ENCODE data around the gene MINDY1. TPM values are rescaled to one million over a fixed set of nuclear protein-coding genes. Genes with fewer than 3 reads are reported as not detected.

The MINDY1 gene
- total and polyA plus RNA-seq, 9 of the 15 experiments (the other 6 are each of a cell fraction or from before 2014, with no cell fraction given) = 0.49 to 11.0 (median 6.0) TPM

DNA sequence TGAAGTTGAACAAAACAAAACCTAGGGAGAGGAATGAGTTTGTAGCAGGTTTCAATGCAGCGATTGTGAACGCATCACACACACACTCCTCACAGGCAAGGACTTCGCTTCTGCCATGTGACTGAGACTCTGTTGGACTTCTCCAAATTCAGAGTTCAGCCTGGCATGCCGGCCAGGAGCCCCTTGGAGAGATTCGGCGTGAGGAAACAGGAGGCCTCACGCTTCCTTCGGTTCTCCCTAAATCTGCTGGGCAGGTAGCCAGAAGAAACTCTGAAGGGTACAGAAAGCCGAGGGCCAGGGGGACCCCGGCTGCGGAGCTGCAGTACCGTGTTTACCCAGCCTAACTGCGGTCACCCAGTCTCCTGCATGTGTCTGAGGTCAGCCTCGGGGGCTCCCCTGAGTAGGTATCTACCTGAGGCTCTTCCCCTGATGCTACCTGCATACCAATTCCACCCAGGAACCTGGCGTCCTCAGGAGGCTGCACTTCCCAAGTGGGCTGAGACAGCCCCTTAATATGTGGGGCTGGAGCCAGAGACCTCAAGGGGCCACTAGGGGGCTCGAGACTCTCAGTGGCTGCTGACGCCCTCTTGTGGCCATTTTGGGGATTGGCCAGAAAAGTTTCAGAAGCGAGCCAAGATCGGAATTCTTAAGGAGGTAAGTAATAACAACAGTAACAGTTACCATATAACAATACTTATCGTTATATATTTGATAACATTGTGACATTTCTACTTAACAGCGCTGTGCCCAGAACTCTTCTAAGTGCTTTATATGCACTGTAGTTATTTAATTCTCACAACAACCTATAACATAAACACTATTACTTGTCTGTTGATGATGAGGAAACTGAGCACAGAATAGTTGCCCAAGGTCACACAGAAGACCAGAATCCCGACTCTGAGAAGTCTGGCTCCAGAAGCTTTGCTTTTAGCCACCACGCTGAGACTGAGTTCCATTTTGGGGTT, 27.3 kb downstream of the MINDY1 start (continued):
- TF ChIP-seq, protein P1, sequence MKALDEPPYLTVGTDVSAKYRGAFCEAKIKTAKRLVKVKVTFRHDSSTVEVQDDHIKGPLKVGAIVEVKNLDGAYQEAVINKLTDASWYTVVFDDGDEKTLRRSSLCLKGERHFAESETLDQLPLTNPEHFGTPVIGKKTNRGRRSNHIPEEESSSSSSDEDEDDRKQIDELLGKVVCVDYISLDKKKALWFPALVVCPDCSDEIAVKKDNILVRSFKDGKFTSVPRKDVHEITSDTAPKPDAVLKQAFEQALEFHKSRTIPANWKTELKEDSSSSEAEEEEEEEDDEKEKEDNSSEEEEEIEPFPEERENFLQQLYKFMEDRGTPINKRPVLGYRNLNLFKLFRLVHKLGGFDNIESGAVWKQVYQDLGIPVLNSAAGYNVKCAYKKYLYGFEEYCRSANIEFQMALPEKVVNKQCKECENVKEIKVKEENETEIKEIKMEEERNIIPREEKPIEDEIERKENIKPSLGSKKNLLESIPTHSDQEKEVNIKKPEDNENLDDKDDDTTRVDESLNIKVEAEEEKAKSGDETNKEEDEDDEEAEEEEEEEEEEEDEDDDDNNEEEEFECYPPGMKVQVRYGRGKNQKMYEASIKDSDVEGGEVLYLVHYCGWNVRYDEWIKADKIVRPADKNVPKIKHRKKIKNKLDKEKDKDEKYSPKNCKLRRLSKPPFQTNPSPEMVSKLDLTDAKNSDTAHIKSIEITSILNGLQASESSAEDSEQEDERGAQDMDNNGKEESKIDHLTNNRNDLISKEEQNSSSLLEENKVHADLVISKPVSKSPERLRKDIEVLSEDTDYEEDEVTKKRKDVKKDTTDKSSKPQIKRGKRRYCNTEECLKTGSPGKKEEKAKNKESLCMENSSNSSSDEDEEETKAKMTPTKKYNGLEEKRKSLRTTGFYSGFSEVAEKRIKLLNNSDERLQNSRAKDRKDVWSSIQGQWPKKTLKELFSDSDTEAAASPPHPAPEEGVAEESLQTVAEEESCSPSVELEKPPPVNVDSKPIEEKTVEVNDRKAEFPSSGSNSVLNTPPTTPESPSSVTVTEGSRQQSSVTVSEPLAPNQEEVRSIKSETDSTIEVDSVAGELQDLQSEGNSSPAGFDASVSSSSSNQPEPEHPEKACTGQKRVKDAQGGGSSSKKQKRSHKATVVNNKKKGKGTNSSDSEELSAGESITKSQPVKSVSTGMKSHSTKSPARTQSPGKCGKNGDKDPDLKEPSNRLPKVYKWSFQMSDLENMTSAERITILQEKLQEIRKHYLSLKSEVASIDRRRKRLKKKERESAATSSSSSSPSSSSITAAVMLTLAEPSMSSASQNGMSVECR (CRISPR knock-in tag; IDR thresholded peaks at IDR 0.05) = no peak
- TF ChIP-seq KHSRP (IDR thresholded peaks at IDR 0.05) = no peak
- TF ChIP-seq CXXC5 (CRISPR knock-in tag; IDR thresholded peaks at IDR 0.05) = no peak
- no peak for TF ChIP-seq WHSC1 (IDR thresholded peaks at IDR 0.05; ENCODE audit: low read length)
- no peak for TF ChIP-seq HDAC8 (tag; IDR thresholded peaks at IDR 0.05)
- no peak for TF ChIP-seq ZNF174 (CRISPR knock-in tag; IDR thresholded peaks at IDR 0.05)
- TF ChIP-seq SIRT6 (IDR thresholded peaks at IDR 0.05; ENCODE audit: low read depth, low read length) = no peak
- TF ChIP-seq, protein P2, sequence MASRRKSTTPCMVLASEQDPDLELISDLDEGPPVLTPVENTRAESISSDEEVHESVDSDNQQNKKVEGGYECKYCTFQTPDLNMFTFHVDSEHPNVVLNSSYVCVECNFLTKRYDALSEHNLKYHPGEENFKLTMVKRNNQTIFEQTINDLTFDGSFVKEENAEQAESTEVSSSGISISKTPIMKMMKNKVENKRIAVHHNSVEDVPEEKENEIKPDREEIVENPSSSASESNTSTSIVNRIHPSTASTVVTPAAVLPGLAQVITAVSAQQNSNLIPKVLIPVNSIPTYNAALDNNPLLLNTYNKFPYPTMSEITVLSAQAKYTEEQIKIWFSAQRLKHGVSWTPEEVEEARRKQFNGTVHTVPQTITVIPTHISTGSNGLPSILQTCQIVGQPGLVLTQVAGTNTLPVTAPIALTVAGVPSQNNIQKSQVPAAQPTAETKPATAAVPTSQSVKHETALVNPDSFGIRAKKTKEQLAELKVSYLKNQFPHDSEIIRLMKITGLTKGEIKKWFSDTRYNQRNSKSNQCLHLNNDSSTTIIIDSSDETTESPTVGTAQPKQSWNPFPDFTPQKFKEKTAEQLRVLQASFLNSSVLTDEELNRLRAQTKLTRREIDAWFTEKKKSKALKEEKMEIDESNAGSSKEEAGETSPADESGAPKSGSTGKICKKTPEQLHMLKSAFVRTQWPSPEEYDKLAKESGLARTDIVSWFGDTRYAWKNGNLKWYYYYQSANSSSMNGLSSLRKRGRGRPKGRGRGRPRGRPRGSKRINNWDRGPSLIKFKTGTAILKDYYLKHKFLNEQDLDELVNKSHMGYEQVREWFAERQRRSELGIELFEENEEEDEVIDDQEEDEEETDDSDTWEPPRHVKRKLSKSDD (conservative IDR thresholded peaks at IDR 0.05; ENCODE audit: low read length) = no peak
- no peak for TF ChIP-seq ZNF668 (CRISPR knock-in tag; IDR thresholded peaks at IDR 0.05)
- no peak for TF ChIP-seq KDM4B (IDR thresholded peaks at IDR 0.05; ENCODE audit: borderline replicate concordance in 2 of 2, low read depth in 1 of 2)
- TF ChIP-seq KLF1 (tag; IDR thresholded peaks at IDR 0.05) = no peak
- no peak for TF ChIP-seq KLF13 (tag; IDR thresholded peaks at IDR 0.05; ENCODE audit: borderline replicate concordance, low read depth)
- TF ChIP-seq MXI1 (IDR thresholded peaks at IDR 0.05; ENCODE audit: low read depth, low read length) = no peak
- no peak for TF ChIP-seq BMI1 (IDR thresholded peaks at IDR 0.05; ENCODE audit: low read length)
- TF ChIP-seq MCM7 (IDR thresholded peaks at IDR 0.05) = no peak
- TF ChIP-seq CCNT2 (IDR thresholded peaks at IDR 0.05; ENCODE audit: borderline replicate concordance, extremely low read depth, insufficient read length, low read depth, low read length) = no peak
- no peak for TF ChIP-seq PHB (CRISPR knock-in tag; IDR thresholded peaks at IDR 0.05)

All from K562 (cell line).